ENCODE data around the gene ARHGEF9. TPM values are rescaled to one million over a fixed set of nuclear protein-coding genes. Genes with fewer than 3 reads are reported as not detected.

ARHGEF9 gene
- total RNA-seq, 1 donor from 2014 or later, result 56.4 TPM

DNA sequence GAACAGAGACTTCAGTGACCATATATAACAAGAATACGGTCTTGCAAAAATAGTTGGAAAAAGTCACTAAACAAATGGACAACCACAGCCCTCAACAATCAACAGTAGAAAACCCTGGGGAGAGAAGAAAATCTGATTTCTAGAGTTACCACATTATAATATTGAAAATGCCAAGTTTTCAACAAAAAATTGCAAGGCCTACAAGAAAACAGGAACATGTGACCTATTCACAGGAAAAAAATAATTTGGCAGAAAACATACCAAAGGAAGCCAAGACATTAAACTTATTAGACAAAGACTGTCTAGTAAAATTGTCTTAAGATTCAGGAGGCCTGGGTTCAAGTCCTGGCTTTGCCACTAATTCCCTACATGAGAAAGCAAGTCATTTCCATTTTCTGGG, 64.7 kb downstream of the ARHGEF9 start:
- no peak overlapping the region for H3K27ac Mint-ChIP-seq (ENCODE audit: unreplicated experiment)
- H3K4me3 Mint-ChIP-seq (ENCODE audit: unreplicated experiment), result no peak overlapping the region
- peaks cover 3% of the 10 kb centered on the region for H3K4me1 Mint-ChIP-seq (ENCODE audit: low read depth)
- peaks cover 12% of the 10 kb centered on the region for H3K36me3 Mint-ChIP-seq (ENCODE audit: low read depth)
- H3K27me3 Mint-ChIP-seq (ENCODE audit: low read depth), result no peaks in the 10 kb centered on the region
- peaks cover 15% of the 10 kb centered on the region for H3K9me3 Mint-ChIP-seq (ENCODE audit: low read depth)
- TF ChIP-seq, protein P1, sequence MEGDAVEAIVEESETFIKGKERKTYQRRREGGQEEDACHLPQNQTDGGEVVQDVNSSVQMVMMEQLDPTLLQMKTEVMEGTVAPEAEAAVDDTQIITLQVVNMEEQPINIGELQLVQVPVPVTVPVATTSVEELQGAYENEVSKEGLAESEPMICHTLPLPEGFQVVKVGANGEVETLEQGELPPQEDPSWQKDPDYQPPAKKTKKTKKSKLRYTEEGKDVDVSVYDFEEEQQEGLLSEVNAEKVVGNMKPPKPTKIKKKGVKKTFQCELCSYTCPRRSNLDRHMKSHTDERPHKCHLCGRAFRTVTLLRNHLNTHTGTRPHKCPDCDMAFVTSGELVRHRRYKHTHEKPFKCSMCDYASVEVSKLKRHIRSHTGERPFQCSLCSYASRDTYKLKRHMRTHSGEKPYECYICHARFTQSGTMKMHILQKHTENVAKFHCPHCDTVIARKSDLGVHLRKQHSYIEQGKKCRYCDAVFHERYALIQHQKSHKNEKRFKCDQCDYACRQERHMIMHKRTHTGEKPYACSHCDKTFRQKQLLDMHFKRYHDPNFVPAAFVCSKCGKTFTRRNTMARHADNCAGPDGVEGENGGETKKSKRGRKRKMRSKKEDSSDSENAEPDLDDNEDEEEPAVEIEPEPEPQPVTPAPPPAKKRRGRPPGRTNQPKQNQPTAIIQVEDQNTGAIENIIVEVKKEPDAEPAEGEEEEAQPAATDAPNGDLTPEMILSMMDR (IDR thresholded peaks at IDR 0.05), result no peak
- DNase-seq (ENCODE audit: low spot score), result no peak

DNA sequence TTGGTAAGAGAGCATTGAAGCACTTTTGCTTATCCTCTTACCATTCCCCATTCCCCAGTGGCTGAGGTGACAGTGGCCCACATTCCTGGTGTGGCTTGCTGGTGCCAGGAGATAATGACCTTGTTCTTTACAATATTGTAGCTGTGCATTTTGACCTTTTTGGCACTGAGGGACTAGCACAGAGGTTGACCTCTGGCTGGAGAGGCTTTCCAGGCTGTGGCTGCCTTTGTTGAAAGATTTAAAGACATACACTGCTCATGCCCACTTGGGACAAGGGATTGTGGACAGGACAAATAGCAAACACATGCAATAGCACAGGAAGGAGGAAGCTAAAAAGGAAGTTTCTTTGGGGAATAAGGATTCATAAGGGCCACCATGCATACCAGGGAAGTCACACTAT, 65.4 kb downstream of the ARHGEF9 start:
- Mint-ChIP-seq H3K9me3 (ENCODE audit: low read depth) (peaks cover 15% of the 10 kb centered on the region), H3K4me1 (ENCODE audit: low read depth) (peaks cover 3% of the 10 kb centered on the region), H3K27me3 (ENCODE audit: low read depth) (no peaks in the 10 kb centered on the region), H3K36me3 (ENCODE audit: low read depth) (peaks cover 12% of the 10 kb centered on the region), H3K27ac (ENCODE audit: unreplicated experiment) (no peak overlapping the region), H3K4me3 (ENCODE audit: unreplicated experiment) (no peak overlapping the region)
- no peak for DNase-seq (ENCODE audit: low spot score)
- TF ChIP-seq, protein P1 (IDR thresholded peaks at IDR 0.05), result no peak

DNA sequence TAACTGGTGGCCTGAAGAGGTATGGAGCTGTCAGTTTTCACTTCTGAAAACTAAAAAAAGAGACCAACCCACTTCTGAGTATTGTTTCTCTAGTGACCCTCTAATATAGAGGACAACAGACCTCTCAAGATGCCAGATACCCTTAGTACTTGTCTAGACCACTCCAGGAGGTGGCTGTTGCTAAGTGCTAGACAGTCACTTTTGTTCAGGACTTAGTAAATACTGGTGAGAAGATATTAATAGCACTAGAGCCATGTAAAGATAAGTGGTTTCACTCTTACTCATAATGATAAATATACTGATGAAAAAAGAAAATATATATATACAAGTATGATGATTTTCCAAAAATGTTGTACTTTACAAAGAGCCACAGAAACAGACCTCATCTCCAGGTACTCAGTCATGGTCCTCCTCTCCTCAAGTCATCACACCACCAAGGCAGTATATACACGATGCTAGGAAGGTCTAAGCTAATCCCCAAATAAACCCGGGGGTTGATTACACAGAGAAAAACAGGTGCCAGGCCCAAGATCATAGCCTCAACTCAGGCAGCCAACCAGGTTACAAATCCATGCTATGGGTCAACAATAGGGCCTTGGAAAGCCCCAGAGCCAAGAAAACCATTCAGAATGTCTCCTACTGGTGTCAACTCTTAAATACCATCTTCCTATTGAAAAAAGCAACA, 66.9 kb downstream of the ARHGEF9 start:
- Mint-ChIP-seq H3K9me3 (ENCODE audit: low read depth) (peaks cover 19% of the 10 kb centered on the region), H3K4me3 (ENCODE audit: unreplicated experiment) (no peak overlapping the region)
- TF ChIP-seq, protein P1 (IDR thresholded peaks at IDR 0.05), result no peak

DNA sequence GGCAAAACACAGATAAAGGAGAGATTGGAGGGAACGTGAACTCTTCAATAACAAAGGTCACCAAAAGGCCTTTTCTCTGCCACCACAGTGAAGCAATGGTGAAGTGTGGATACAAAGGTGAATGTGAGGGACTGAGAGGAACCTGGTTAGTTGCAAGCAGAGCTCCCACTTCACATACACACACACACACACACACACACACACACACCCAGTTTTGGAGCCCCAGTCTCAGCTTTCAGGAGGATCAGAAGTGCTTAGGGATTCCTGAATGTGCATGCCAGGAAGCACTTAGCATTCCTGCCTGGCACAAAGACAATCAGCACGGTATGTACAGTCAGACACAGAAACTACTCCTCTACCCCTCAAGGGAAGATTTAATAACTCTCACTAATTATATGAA, 71.5 kb downstream of the ARHGEF9 start:
- DNase-seq (ENCODE audit: low spot score), result no peak

More for the DNA sequence above, 66.9 kb downstream of the ARHGEF9 start:
- Mint-ChIP-seq H3K27ac (ENCODE audit: unreplicated experiment) (peak overlapping the region; percentile 3), H3K4me1 (ENCODE audit: low read depth) (peaks cover 15% of the 10 kb centered on the region), H3K36me3 (ENCODE audit: low read depth) (peaks cover 9% of the 10 kb centered on the region), H3K27me3 (ENCODE audit: low read depth) (no peaks in the 10 kb centered on the region)
- no peak for DNase-seq (ENCODE audit: low spot score)

DNA sequence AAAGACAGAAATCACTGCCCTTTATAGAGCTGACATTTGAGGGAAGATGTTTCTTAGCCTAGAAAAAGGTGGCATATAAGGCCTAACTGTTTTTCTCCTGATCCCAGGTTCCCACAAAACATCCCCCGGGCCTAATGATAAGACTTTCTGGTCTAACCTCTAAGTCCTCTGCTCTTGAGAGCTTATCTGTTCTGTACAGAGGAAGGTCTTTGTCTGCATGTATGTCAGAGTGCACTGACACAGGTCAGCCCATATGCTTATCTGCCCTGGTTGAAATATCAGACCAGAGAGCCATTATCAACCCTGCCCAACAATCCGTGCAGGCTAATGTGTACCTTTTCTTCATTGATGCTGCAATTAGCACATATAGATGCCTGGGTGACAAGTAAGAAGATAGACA, 76.2 kb downstream of the ARHGEF9 start:
- H3K36me3 Mint-ChIP-seq (ENCODE audit: low read depth), result peaks cover 11% of the 10 kb centered on the region
- DNase-seq (ENCODE audit: low spot score), result no peak
- peaks cover 23% of the 10 kb centered on the region for H3K9me3 Mint-ChIP-seq (ENCODE audit: low read depth)
- H3K4me1 Mint-ChIP-seq (ENCODE audit: low read depth), result peaks cover 12% of the 10 kb centered on the region
- H3K27ac Mint-ChIP-seq (ENCODE audit: unreplicated experiment), result no peak overlapping the region
- TF ChIP-seq, protein P1 (IDR thresholded peaks at IDR 0.05), result no peak
- no peaks in the 10 kb centered on the region for H3K27me3 Mint-ChIP-seq (ENCODE audit: low read depth)
- no peak overlapping the region for H3K4me3 Mint-ChIP-seq (ENCODE audit: unreplicated experiment)

More for the DNA sequence above, 71.5 kb downstream of the ARHGEF9 start:
- Mint-ChIP-seq H3K4me1 (ENCODE audit: low read depth) (peaks cover 20% of the 10 kb centered on the region), H3K4me3 (ENCODE audit: unreplicated experiment) (no peak overlapping the region), H3K27ac (ENCODE audit: unreplicated experiment) (peak overlapping the region; percentile 85), H3K36me3 (ENCODE audit: low read depth) (peaks cover 6% of the 10 kb centered on the region), H3K9me3 (ENCODE audit: low read depth) (peaks cover 18% of the 10 kb centered on the region), H3K27me3 (ENCODE audit: low read depth) (no peaks in the 10 kb centered on the region)
- TF ChIP-seq, protein P1 (IDR thresholded peaks at IDR 0.05), result no peak

All from chondrocyte (in vitro differentiated cells).